Vagina (tissue), 2 donors: ENCODE measurements around the gene PWWP2B. TPM values are rescaled to one million over a fixed set of nuclear protein-coding genes. Genes with fewer than 3 reads are reported as not detected.
A peak's percentile ranks its signal among the peaks of the same experiment; 100 is the strongest.

Experiments used
- DNase-seq, 2 donors: peaks; one replicate each; pipeline ENCODE4 v3.0.0-alpha.2; 2017; ENCODE audit errors: extremely low spot score in 2 of 2
- H3K27ac ChIP-seq: fragments of 200-600 bp; sonication (generic); one replicate; pipeline ENCODE4 v1.5.1; 2019
- H3K27me3 ChIP-seq: fragments of 200-600 bp; sonication (generic); one replicate; pipeline ENCODE4 v1.5.1; 2019
- H3K36me3 ChIP-seq, 2 donors: fragments of 200-600 bp; sonication (generic); one replicate each; pipeline ENCODE4 v1.5.1; 2017 to 2019
- H3K4me1 ChIP-seq: fragments of 200-600 bp; sonication (generic); one replicate; pipeline ENCODE4 v1.5.1; 2019
- H3K4me3 ChIP-seq, 2 donors: fragments of 200-600 bp; sonication (generic); 1 replicate in 1 of 2; 2 replicates in 1 of 2; pipeline ENCODE4 v1.5.1; 2016 to 2019
- H3K9me3 ChIP-seq: fragments of 200-600 bp; sonication (generic); one replicate; pipeline ENCODE4 v1.5.1; 2019
- POLR2A ChIP-seq, 2 donors: fragments of 450-650 bp; IDR thresholded peaks; one replicate each; pipeline ENCODE4 v1.6.1; 2017; ENCODE audit warnings: antibody characterized with exemption in 2 of 2, mild to moderate bottlenecking in 2 of 2, moderate library complexity in 2 of 2
- POLR2AphosphoS5 ChIP-seq, 2 donors: sonication (generic); formaldehyde crosslinking; IDR thresholded peaks; one replicate each; pipeline ENCODE4 v1.9.0; 2017; ENCODE audit warnings: antibody characterized with exemption in 2 of 2, mild to moderate bottlenecking in 2 of 2, low read depth in 1 of 2; ENCODE audit not compliant: insufficient read depth in 1 of 2
- intact Hi-C: fragments of 100-400 bp; cut with DNase I; formaldehyde crosslinking; loops from one replicate; pipeline ENCODE4 v1.15.1; 2023
- total RNA-seq: library from RNA; depleted of rRNA; stranded (reverse); fragments of >200 nt; gene quantifications from one replicate; pipeline ENCODE4 v1.2.3, GENCODE V29; 2016
- TF ChIP-seq, protein P1 (sequence below), 3 experiments: fragments of 450-650 bp in 2 of 3; fragments of 200-600 bp in 1 of 3; sonication (generic) in 1 of 3; IDR thresholded peaks; one replicate each; pipeline ENCODE4 v1.5.1; 2017 to 2019; ENCODE audit warnings: antibody characterized with exemption in 3 of 3, mild to moderate bottlenecking in 2 of 3, moderate library complexity in 2 of 3

The PWWP2B gene
- total RNA-seq, 1 donor from 2014 or later: 14.7 TPM

GRCh38 chr10:132407846-132408278, 10.9 kb downstream of the PWWP2B start:
- no peak for DNase-seq
- peak overlapping the region; percentile 90 for H3K27ac ChIP-seq
- H3K9me3 ChIP-seq: no peaks in the 10 kb centered on the region
- no peak for TF ChIP-seq POLR2A (IDR thresholded peaks at IDR 0.05)
- peak; percentile 34 to 61 for TF ChIP-seq POLR2AphosphoS5 (IDR thresholded peaks at IDR 0.05; ENCODE audit: insufficient read depth in 1 of 2, low read depth in 1 of 2)
- peaks cover 0 to 14% of the 10 kb centered on the region in 2 donors for H3K36me3 ChIP-seq
- peaks cover 72% of the 10 kb centered on the region for H3K4me1 ChIP-seq
- peak overlapping the region in 1 of 2 donors; percentile 4 for H3K4me3 ChIP-seq
- intact Hi-C loops: no loop called here
- H3K27me3 ChIP-seq: no peaks in the 10 kb centered on the region

DNA sequence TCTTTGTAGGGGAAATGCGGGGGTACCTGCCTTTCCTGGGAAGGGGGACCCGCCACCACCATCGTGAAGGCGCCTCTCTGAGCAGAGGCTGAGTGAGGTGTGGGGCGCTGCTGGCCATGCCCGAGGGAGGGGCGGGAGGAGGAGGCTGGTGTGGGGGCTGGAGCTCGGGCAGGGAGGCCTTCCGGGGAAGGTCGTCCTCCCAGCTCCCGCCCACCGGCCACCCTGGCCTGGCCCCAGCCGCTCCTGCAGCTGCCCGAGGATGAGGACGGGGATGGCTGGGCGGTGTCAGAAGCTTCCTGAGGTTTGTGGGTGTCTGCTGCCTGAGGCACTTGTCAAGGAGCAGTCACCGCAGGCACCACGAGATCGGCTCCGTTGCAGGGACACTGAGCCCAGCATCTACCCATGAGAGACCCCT, 11.4 kb downstream of the PWWP2B start:
- Histone ChIP-seq H3K4me1 (peaks cover 77% of the 10 kb centered on the region), H3K36me3 (peaks cover 0 to 14% of the 10 kb centered on the region in 2 donors), H3K27ac (peak overlapping the region; percentile 90), H3K27me3 (no peaks in the 10 kb centered on the region), H3K4me3 (peak overlapping the region in 1 of 2 donors; percentile 4), H3K9me3 (no peaks in the 10 kb centered on the region)
- no peak for DNase-seq
- TF ChIP-seq POLR2AphosphoS5 (IDR thresholded peaks at IDR 0.05; ENCODE audit: insufficient read depth in 1 of 2, low read depth in 1 of 2): no peak
- TF ChIP-seq, protein P1, sequence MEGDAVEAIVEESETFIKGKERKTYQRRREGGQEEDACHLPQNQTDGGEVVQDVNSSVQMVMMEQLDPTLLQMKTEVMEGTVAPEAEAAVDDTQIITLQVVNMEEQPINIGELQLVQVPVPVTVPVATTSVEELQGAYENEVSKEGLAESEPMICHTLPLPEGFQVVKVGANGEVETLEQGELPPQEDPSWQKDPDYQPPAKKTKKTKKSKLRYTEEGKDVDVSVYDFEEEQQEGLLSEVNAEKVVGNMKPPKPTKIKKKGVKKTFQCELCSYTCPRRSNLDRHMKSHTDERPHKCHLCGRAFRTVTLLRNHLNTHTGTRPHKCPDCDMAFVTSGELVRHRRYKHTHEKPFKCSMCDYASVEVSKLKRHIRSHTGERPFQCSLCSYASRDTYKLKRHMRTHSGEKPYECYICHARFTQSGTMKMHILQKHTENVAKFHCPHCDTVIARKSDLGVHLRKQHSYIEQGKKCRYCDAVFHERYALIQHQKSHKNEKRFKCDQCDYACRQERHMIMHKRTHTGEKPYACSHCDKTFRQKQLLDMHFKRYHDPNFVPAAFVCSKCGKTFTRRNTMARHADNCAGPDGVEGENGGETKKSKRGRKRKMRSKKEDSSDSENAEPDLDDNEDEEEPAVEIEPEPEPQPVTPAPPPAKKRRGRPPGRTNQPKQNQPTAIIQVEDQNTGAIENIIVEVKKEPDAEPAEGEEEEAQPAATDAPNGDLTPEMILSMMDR (IDR thresholded peaks at IDR 0.05): no peak
- TF ChIP-seq POLR2A (IDR thresholded peaks at IDR 0.05): no peak
- intact Hi-C loops: no loop called here

DNA sequence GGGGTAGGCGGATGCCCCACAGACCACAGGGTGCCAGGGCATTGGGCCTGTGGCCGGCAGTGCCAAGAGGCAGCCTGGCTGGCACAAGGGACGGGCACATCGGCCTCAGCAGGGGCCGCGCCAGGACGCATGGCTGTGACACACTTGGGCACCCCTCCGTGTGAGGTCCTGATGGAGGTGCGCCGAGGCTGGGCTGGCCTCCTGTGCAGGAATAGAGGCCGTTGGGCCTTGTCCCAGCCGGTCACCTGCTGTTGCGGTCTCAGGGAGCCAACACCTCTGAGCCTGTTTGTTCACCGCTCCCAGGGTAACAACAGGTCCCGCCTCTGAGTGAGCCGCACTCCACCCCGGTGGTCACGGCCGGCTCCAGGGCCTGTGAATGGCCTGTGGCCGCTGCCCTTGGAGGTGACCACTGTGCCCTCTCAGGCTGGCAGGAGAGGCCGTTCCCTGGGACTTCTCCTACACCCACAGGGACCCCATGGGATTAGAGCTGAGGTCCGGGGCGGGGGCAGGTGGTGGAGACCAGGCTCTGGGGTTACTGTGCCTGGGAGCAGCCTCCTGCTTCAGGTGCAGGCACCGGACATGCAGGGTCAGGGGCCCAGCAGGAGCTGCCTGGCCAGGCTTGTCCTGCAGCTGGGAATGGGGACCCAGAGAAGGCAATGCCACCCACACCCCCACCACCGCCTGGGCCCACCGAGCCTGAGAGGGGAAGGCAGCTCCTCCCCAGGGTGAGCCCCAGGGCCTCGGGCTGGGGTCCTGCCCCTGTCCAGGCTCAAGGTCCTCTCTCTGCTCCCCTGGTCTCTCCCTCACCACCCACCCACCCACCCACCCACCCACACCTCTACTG, 12.0 kb downstream of the PWWP2B start:
- intact Hi-C loops: no loop called here
- no peaks in the 10 kb centered on the region for H3K27me3 ChIP-seq
- H3K4me3 ChIP-seq: no peak overlapping the region
- H3K4me1 ChIP-seq: peaks cover 80% of the 10 kb centered on the region
- H3K27ac ChIP-seq: peak overlapping the region; percentile 90
- DNase-seq: no peak
- peaks cover 0 to 14% of the 10 kb centered on the region in 2 donors for H3K36me3 ChIP-seq
- H3K9me3 ChIP-seq: no peaks in the 10 kb centered on the region
- no peak for TF ChIP-seq POLR2A (IDR thresholded peaks at IDR 0.05)

DNA sequence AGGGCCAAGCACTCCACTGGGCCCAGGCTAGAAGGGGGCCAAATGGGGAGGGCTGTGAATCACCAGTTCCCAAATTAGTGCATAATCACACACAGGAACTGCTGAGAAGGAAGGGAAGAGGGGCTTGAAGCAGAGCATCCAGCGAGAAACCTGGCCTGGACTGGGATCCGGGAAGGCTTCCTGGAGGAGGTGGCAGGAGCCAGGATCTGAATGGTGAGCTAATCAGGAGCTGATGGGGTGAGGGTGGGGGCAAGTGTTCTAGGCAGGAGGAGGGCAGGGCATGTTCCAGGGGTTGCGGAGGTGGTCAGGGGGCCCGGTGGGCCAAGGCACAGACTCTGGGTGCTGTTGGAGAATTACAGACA, 12.6 kb downstream of the PWWP2B start:
- H3K4me1 ChIP-seq: peaks cover 82% of the 10 kb centered on the region
- intact Hi-C loops: no loop called here
- H3K27ac ChIP-seq: peak overlapping the region; percentile 90
- no peak for DNase-seq
- H3K4me3 ChIP-seq: no peak overlapping the region
- peaks cover 0 to 12% of the 10 kb centered on the region in 2 donors for H3K36me3 ChIP-seq
- TF ChIP-seq, protein P1 (IDR thresholded peaks at IDR 0.05): no peak
- TF ChIP-seq POLR2A (IDR thresholded peaks at IDR 0.05) (no peak), POLR2AphosphoS5 (IDR thresholded peaks at IDR 0.05; ENCODE audit: insufficient read depth in 1 of 2, low read depth in 1 of 2) (no peak)
- no peaks in the 10 kb centered on the region for H3K27me3 ChIP-seq
- H3K9me3 ChIP-seq: no peaks in the 10 kb centered on the region

- Histone ChIP-seq H3K9me3 (no peaks in the 10 kb centered on the region), H3K4me1 (peaks cover 83% of the 10 kb centered on the region), H3K27ac (peak overlapping the region; percentile 79), H3K27me3 (no peaks in the 10 kb centered on the region), H3K36me3 (peaks cover 0 to 7% of the 10 kb centered on the region in 2 donors), H3K4me3 (no peak overlapping the region)
- no peak for TF ChIP-seq POLR2A (IDR thresholded peaks at IDR 0.05)
- TF ChIP-seq, protein P1 (IDR thresholded peaks at IDR 0.05): no peak
- TF ChIP-seq POLR2AphosphoS5 (IDR thresholded peaks at IDR 0.05; ENCODE audit: insufficient read depth in 1 of 2, low read depth in 1 of 2): no peak
- intact Hi-C loops: no loop called here
- no peak for DNase-seq
Observed at GRCh38 chr10:132410056-132410778, 13.2 kb downstream of the PWWP2B start.
